GM19025 (cell line): Measurements from ENCODE around the gene GARIN5B.

Experiments used
- ATAC-seq: cut with Tn5 transposase; IDR thresholded peaks from one replicate; pipeline ENCODE4 v1.9.1; 2021; ENCODE audit warnings: mild to moderate bottlenecking, low read depth, moderate library complexity; ENCODE audit not compliant: unreplicated experiment

Gene GARIN5B

DNA sequence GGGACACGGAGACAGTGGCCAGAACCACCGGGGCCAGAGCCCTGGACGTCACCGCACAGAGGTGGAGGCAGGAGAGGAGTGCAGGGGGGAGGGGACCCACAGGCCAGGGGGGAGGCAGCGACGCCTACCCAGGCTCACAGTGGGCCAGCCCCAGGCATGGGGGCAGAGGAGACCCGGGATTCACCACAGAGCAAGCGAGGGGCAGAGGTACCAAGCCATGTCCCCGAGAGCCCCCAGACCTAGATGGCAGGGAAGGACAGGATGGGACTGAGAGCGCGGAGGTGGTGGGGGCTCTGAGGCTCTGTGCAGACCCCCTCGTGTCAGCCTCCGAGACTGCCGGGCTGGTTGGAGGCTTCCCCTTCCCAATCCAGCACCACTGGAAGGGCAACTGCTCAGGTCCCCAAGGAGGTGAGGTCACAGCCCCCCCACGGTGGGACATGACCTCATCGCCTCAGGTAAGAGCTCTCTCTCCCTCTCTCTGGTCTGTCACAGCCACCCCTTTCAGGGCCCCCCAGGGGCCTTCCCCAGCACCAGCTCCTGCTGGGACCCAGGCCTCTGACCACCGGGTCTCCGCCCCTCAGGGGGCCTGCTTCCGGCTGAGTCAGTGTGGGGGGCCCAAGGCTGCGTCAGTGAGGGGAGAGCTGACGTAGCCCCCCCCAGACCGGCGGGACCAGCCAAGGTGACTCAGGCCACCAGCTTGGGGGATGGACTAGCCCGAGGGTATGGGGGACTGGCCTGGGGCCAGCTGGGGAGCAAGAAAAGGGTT is 9.4 kb upstream of the GARIN5B start:
- ATAC-seq: no peak

DNA sequence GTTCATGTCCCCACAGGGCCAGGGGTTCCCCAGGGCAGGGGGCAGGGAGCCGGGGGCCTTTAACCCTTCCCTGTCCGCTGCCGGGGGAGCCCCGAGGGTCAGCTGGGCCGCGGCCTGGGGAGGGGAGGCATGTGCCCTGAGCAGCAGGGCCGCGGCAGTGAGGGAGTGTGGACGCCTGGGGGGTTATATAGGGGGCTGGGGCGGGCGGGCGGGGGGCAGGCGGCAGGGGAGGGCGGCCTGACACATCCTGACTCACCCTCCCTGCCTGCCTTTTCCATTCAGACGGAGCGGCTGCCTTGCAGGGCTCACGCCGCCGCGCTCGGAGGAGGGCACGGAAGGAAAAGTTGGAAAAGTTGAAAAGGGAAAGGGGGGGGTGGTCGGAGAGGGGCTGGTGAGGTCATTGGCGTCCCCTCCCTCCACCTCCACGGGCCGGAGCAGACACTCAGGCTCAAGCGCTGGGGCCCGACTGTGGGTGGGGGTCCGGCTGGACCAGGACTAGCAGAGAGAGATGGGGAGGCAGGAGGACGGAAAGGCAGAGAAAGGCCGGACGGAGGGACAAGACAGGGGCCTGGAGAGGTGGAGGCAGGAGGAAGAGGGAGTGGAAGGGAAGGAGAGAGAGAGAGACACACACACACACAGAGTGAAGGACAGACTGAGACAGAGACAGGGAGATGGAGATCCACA is 7.4 kb upstream of the GARIN5B start, which contains the start of gene IL11:
Gene IL11, minus strand, starts transcription at position 159 of the 684 bp plus-strand sequence. Its CDS starts 153 bp downstream, at position 6.
- no peak for ATAC-seq

DNA sequence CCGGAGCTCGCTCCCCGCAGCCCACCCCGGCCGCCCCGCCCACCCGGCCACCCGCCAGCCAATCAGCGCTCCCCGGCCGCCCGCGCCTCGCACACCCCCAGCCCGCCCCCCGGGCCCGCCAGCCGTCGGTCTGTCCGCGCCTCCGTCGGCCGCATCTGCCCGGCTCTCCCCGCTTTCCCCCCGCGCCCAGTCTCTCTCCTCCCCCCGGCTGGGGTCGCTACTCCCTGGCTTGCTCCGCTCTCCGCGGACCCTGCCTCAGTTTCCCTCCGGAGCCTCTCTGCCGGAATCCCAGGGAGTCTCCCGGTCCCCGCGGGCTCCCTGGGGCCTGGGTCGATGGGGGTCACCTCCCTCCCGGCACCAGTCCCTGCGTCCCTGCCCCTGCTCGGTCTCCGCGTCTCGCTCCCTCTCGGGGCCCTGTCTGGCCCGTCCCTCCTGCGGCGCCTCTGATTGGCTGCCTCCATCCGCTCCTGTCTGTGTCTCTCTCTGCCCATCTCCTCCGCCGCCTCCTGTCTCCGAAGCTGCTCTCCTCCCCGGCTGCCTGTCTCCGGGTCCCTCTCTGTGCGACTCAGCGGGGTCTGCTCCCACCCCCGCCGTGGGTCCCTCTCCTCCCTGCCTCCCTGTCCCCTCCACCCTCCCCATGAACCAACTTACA is 6.7 kb upstream of the GARIN5B start:
- ATAC-seq: no peak

DNA sequence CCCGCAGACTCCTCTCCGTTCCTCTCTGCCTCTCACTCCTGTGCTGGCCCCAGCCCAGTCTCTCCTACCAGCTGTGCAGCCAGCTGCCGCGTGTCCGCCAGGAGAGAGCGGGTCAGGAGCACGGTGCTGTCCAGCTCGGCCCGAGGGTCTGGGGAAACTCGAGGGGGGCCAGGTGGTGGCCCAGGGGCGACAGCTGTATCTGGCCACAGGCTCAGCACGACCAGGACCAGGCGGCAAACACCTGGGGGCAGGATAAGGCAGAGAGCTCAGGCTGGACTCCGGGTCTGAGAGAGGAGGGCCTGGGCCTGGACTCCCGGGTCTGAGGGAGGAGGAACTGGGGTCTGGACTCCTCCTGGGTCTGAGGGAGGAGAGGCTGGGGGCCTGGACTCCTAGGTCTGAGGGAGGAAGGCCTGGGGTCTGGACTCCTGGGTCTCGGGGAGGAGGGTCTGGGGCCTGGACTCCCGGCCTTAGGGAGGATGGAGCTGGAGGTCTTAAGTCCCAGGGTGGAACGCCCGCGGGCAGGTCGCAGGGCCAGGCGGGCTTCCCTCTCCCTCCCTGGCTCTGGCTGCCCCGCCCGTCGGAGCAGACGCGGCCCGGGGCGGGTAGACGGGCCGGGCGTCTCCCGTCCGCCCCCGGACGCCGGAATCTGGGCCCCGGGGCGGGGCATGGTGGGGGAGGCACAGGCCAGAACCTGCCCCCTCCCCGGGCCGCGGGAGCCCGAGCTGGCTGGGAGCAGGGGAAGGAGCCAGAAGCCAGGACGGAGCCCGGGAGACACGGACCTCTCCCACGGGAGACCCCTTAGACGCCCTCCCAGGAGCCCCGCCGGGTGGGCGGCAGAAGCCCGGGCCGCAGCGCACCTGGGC is 5.9 kb upstream of the GARIN5B start:
- ATAC-seq: no peak

DNA sequence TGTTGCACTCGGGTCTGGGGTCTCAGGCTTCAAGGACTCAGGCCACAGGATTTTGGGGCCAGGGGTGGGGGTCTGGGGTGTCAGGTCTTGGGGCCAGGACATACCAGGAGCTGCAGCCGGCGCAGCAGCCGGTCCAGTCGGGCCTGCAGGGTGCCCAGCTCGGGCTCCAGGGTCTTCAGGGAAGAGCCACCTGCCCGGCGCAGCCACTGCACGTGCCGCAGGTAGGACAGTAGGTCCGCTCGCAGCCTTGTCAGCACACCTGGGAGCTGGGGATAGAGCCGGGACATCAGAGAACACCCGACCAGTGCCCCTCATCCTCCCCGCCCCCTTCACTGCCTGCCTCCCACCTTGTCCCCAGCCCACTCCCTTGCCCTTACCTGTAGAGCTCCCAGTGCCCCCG is 5.0 kb upstream of the GARIN5B start:
- no peak for ATAC-seq

DNA sequence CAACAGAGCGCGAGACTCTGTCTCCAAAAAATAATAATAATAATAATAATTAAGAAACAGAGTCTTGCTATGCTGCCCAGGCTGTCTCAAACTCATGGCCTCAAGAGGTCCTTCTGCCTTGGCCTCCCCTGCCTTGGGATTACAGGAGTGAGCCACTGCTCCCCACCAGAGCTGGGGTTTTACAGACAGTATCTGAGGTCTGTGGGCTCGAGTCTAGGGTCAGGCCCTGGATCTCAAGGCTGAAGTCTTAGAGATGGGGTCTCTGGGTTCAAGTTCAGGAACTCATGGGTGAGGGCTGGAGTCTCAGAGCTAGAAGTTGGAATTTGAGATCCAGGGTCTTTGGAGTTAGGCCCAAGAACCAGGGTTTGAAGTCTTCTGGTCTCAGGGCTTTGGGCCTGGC is 3.7 kb upstream of the GARIN5B start:
- no peak for ATAC-seq

DNA sequence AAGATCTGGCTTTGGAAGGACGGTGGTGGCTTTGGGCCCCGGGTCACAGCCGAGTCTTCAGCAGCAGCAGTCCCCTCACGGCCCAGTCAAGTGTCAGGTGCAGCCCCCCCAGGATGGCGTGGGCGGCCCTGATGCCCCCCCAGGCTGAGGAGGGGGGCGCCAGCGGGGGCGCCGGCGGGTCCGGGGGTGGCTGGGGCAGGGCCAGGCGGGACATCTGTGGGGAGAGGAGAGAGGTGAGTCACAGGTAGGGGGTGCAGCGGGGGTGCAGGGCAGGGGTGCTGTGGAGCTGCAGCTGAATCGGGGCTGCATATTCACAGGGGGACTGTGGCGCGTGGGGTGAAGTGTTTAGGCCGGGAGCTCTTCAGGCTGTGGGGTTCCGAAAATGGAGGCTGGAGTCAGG is 2.9 kb upstream of the GARIN5B start:
- ATAC-seq: no peak

DNA sequence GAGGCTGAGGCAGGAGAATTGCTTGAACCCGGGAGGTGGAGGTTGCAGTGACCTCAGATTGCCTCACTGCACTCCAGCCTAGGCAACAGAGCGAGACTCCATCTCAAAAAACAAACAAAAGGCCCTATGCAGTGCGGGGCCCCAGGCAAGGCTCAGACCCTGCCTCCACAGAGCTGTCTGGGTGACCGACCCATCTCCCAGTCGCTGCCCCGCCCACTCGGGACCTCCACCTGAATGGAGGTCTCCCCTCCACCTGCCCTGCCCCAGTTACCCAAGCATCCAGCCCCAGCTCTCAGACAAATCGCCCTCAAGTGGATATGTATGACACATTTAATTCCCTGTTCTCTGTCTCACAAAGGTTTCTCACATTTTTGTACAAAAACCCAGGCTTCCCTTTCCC is 2.2 kb upstream of the GARIN5B start:
- ATAC-seq: no peak

DNA sequence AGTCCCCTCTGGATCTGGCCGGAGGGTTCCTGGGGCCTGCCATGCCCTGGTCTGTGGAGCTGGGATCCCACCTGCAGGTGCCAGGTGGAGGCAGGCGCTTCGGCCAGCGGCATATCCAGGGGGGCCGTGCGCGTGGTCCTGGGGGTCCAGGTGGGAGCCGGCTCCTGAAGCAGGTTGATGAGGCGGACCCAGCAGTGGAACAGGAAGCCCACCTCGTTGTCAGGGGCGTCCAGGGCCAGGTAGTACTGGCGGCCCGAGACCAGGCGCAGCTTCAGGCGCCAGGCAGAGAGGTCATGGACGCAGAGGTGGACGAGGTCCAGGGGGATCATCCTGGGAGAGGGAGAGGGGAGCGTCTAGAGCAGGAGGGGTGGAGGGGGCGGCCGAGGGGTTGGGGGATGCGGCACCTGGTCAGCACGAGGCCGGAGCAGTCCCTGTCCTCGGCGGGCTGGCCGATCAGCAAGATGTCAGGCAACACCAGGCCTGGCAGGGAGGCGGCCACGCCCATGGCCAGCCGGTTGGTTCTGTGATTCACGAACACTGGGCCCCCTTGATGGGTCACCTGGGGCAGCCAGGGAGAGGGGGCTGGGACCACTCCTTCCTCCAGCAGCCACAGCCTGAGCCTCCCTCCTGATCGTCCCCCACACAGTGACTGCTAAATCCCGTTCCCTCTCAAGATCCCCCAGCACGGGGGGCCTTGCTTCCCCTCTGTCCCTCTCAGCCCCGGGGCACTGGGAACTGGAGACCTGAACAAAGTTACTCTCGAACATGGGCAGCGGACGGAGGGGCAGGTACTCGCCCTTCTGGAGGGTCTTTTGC is 678 bp downstream of the GARIN5B start:
- no peak for ATAC-seq

DNA sequence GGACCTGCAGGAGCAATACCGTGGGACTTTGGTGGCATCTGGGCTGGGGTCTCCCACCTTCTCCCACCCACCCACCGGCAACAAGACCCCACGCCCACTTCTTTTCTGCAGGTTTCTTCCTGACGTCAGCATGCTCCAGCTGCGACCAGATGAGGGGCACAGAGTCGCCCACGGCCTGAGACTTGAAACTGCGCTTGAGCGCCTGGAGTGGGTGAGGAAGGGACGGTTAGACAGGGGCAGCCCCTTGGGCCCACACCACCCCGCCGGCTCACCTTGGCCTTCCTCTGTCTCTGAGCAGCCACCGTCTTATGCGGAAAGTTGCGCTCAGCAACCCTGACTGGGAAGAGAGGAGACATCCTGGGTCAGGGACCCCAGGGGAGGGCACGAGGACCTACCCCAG is 2.2 kb downstream of the GARIN5B start:
- no peak for ATAC-seq

DNA sequence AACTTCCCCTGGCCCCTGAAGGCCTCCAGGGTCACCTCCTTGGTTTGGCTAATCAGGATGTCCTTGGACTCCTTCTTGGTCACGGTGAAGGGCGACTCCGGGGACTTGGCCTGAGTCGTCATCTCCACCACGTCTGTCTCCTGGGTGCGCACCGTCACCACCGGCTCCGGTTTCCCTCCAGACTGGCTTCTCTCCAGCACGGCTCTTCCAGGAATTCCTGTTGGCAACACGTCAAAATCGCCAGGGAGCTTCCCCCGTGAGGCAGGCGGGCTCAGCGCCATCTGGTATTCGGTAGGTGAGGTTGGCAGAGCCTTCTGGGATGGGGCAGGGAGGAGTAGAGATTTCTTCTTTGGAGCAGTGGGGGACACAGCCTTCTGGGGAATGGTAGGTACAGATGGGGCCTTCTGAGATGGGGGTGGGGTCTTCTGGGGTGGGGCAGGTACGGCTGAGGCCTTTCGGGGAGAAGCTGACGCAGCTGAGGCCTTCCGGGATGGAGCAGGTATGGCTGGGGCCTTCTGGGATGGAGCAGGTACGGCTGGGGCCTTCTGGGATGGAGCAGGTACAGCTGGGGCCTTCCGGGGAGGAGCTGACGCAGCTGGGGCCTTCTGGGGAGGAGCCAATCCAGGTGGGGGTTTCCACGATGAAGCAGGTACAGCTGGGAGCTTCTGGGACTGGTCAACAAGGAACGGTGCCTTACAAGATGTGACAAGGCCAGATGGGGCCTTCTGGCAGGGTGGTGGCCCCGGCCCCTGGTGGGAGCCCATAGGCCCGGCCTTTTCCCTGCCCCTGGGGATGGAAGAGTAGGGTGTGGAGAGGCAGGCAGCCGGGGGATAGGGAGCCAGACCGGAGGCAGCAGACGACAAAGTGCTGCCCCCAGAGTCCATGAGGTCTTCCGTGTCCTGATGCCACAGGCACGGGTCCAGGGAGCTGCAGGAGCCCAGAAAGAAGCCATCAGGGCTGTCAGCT is 3.8 kb downstream of the GARIN5B start:
- no peak for ATAC-seq

DNA sequence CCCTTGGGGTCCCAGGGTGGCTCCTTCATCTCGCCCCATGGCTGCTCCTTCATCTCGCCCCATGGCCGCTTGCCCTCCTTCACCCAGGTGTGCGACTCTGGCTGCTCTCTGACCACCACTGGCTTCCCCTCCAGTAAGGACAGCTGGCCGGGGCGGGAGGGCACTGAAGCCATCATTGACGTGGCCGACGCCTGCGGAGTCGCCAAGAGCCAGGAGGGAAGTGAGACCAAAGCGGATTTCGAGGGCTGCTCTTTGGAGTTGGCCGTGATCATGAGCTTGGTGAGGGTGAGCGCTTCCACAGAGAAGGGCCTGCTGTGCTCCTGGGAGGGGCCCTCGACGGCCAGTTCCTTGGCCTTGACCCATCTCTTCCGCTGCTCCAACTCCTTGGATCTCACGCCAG is 4.6 kb downstream of the GARIN5B start:
- ATAC-seq: no peak

DNA sequence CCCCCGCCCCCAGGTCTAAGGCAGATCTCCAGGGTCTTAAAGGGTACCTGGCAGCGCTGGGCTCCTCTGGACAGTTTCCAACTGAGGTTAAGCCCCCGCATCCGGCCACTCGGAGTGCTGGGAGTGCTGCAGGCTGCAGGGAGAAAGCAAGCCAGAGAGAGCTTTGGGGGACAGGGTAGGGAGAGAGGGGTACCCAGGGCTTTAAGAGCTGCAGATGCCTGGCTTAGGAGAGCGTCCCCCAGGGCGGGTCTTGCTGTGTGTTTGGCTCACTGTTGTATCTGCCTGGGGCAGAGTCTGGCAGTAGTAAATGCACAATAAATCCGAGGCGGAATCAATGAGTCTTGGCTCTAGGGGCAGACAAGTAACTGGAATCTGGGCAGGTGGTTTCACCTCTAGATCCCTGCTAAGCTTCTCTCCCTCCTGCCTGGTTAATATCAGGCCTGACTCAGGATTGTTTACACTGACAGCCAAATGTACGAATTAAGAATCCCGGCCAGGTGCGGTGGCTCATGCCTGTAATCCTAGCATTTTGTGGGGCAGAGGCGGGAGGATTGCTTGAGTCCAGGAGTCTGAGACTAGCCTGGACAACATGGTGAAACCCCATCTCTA is 7.7 kb downstream of the GARIN5B start:
- no peak for ATAC-seq

DNA sequence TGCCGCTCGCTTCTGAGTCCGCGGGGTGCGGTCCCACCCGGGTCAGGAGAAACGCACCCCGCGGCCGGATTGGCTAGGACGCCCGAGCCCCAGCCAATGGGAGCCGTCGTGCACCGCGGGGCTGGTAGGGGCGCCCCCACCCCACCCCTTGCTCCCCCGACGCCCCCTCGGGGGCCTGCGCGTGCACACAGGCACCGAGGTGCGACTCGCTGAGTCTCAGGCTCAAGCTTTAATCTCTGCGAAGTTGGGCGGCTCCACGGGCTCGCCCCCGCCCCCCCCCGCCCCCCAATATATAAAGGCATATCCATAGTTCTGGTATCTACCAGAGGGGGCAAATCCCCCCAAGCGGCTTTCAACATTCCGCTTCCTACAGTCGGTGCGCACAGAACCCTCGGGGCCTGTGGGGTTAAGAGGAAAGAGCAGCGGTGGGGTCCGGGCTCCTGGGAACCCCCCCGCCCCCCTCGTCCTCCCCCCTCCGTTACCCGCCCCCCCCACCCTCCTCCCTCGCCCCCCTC is 8.3 kb downstream of the GARIN5B start, which contains the start of gene COX6B2:
Gene COX6B2, minus strand, starts transcription at position 22 of the 515 bp plus-strand sequence. CDS start 198 bp downstream, outside the sequence.
- no peak for ATAC-seq

DNA sequence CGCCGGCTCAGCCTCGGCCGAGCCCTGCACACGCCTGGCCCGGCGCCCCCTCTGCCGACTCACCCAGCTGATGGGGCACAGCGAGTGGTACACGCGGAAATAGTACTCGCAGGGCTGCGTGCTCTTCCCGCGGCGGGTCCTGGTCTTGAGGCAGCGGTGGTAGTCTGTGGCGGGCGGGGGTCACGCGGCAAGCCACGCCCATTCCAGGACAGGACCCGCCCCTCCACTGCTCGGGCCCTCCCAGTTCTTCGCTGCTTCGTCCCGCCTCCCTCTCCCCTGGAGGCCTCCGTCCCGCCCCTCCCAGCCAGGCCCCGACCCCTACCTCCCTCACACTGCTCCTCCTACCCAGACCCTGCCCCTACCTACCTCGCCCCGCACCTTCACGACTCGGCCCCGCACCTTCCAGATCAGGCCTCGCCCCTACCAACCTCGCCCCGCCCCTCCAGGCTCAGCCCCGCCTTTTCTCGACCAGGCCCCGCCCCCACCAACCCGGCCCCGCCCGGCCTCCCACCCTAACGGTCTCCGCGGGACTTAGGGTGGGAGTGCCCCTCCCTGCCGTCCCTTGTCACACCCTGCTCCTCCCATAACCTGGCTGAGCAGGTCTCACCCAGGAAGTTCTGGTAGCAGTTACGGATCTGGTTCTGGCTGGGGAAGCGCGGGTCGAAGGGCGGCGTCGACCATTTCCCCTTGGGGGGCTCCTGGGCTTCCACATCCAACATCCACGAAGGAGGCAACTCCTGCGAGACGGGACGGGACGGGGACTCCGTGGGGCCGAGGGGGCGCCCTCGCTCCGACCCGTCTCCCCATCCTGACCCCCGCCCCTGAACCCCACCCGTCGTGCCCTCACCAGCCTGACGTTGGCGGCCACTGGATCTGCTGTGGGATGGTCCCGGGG is 9.0 kb downstream of the GARIN5B start:
- no peak for ATAC-seq

DNA sequence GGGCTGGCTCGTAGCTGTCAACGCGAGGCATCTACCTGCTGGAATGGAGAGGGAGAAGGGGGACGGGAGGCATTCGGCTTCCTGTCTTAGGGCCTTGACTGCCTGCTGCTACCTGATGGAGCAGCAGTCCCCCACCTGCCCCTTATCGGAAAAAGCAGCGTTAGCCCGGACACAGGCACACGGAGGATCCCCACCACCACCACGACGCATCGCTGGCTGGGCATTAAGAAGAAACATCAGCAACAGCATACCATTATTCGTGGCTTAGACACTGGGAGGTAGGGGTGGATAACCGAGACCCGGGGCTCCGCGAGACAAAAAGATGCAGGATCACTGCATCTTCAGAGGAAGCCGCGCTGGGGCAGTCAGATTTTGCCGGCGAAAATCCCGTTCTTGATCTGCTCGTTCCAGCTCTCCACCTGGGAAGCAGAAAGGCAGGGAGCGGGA is 9.7 kb downstream of the GARIN5B start:
- no peak for ATAC-seq
